ENCODE results near the gene CYP4A22.

DNA sequence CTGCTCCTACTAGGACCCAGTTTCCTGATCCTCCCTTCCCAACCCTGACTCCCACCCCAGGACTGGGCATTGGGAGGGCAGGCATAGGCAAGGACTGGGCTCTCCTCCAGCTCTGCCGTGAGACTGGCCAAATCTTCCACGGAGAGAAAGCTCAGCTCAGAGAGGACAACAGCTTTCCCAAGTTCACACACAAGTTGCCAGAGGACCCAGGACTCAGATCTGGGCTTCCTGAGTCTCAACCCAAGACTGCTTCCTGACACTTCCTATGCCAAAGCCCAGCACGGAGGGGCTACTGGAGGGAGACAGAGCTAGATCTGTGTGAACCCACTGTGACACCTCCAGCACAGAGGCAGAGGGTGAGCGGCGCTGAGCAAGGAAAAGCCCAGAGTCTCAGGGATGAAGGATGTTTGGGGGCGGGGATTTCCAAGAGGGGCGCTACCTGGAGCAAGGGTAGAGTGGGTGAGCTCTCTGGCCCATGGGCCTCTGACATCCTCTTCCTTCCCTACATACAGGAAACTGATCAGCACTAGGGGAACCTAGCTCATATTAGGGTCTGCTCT, 45.5 kb downstream of the CYP4A22 start:
- TF ChIP-seq SMC3 (IDR thresholded peaks at IDR 0.05) = no peak
- no peak for TF ChIP-seq MAZ (IDR thresholded peaks at IDR 0.05; ENCODE audit: borderline replicate concordance, low read depth, low read length)
- TF ChIP-seq, protein P1, sequence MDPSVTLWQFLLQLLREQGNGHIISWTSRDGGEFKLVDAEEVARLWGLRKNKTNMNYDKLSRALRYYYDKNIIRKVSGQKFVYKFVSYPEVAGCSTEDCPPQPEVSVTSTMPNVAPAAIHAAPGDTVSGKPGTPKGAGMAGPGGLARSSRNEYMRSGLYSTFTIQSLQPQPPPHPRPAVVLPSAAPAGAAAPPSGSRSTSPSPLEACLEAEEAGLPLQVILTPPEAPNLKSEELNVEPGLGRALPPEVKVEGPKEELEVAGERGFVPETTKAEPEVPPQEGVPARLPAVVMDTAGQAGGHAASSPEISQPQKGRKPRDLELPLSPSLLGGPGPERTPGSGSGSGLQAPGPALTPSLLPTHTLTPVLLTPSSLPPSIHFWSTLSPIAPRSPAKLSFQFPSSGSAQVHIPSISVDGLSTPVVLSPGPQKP (IDR thresholded peaks at IDR 0.05; ENCODE audit: low read depth, low read length) = no peak
- no peak for TF ChIP-seq RFX5 (IDR thresholded peaks at IDR 0.05)
- TF ChIP-seq MAFK (IDR thresholded peaks at IDR 0.05; ENCODE audit: partially characterized antibody) = no peak
- TF ChIP-seq MYC (IDR thresholded peaks at IDR 0.05; ENCODE audit: borderline replicate concordance, low read length) = no peak

Measured in A549 (cell line).